Stimulated activated naive CD8-positive, alpha-beta T cell treated with anti-CD3 and anti-CD28 coated beads, Interleukin-15, amount 100 ng/mL, for 72 hours (primary cell): Measurements from ENCODE around the gene LONP2.
A peak's percentile ranks its signal among the peaks of the same experiment; 100 is the strongest.

Source experiments
- ATAC-seq: fragments of 150-1000 bp; cut with Tn5 transposase; 2 replicates; pipeline ENCODE4 v1.10.0; 2021; ENCODE audit warnings: mild to moderate bottlenecking, moderate library complexity
- DNase-seq, 2 donors: peaks; one replicate each; pipeline ENCODE4 v3.0.0; 2021 to 2022
- H3K27ac Mint-ChIP-seq, 2 donors: one replicate each; pipeline ENCODE4 v1.8.0; 2022; ENCODE audit warnings: mild to moderate bottlenecking in 2 of 2, mixed read lengths in 2 of 2, moderate library complexity in 2 of 2
- H3K27me3 Mint-ChIP-seq: one replicate; pipeline ENCODE4 v1.8.0; 2022; ENCODE audit warnings: mixed read lengths
- H3K4me1 Mint-ChIP-seq: one replicate; pipeline ENCODE4 v1.8.0; 2022; ENCODE audit warnings: mild to moderate bottlenecking, mixed read lengths
- H3K4me3 Mint-ChIP-seq, 2 donors: one replicate each; pipeline ENCODE4 v1.8.0; 2022; ENCODE audit warnings: mild to moderate bottlenecking in 2 of 2, mixed read lengths in 2 of 2, moderate library complexity in 1 of 2
- H3K9me3 Mint-ChIP-seq, 2 donors: one replicate each; pipeline ENCODE4 v1.8.0; 2022; ENCODE audit warnings: mixed read lengths in 2 of 2

Gene LONP2, protein sequence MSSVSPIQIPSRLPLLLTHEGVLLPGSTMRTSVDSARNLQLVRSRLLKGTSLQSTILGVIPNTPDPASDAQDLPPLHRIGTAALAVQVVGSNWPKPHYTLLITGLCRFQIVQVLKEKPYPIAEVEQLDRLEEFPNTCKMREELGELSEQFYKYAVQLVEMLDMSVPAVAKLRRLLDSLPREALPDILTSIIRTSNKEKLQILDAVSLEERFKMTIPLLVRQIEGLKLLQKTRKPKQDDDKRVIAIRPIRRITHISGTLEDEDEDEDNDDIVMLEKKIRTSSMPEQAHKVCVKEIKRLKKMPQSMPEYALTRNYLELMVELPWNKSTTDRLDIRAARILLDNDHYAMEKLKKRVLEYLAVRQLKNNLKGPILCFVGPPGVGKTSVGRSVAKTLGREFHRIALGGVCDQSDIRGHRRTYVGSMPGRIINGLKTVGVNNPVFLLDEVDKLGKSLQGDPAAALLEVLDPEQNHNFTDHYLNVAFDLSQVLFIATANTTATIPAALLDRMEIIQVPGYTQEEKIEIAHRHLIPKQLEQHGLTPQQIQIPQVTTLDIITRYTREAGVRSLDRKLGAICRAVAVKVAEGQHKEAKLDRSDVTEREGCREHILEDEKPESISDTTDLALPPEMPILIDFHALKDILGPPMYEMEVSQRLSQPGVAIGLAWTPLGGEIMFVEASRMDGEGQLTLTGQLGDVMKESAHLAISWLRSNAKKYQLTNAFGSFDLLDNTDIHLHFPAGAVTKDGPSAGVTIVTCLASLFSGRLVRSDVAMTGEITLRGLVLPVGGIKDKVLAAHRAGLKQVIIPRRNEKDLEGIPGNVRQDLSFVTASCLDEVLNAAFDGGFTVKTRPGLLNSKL

DNA sequence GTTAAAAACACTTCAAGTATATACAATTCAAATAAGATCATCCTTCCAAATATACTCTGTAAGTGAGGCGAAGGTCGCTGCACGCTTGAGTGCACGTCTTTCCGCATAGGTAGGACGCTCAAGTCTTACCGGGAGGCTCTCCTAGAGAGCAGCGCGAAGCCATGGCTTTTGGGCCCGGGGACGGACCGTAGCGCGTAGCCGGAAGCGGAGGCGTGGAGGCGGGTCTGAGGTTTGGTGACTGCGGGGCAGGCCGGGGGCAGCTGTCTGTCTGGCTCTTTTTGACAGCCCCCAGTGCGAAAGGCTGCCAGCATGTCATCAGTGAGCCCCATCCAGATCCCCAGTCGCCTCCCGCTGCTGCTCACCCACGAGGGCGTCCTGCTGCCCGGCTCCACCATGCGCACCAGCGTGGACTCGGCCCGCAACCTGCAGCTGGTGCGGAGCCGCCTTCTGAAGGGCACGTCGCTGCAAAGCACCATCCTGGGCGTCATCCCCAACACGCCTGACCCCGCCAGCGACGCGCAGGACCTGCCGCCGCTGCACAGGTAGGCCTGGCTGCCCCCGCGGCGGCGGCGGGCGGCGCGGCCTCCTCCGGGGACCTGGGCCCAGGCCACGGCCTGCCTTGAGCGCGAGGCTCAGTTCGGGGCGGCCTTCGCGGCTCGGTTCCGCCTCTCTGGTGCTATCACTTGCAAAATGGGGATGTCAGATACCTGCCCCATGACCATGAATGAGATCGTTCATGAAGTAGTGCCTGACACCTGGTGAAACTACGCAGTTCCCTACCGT, at the start of gene LONP2:
Gene LONP2 (plus strand): TSS at position 221 of the 783 bp plus-strand sequence. CDS start 89 bp downstream, at position 310.
- Mint-ChIP-seq H3K27me3 (no peaks in the 10 kb centered on the region), H3K9me3 (peaks cover 4 to 8% of the 10 kb centered on the region in 2 donors), H3K4me3 (peak within 1 kb of the TSS; percentile 92 to 99), H3K27ac (peak within 1 kb of the TSS; percentile 96 to 98), H3K4me1 (peaks cover 25% of the 10 kb centered on the region)
- peak; percentile 98 for ATAC-seq
- DNase-seq: peak; percentile 92 to 95

DNA sequence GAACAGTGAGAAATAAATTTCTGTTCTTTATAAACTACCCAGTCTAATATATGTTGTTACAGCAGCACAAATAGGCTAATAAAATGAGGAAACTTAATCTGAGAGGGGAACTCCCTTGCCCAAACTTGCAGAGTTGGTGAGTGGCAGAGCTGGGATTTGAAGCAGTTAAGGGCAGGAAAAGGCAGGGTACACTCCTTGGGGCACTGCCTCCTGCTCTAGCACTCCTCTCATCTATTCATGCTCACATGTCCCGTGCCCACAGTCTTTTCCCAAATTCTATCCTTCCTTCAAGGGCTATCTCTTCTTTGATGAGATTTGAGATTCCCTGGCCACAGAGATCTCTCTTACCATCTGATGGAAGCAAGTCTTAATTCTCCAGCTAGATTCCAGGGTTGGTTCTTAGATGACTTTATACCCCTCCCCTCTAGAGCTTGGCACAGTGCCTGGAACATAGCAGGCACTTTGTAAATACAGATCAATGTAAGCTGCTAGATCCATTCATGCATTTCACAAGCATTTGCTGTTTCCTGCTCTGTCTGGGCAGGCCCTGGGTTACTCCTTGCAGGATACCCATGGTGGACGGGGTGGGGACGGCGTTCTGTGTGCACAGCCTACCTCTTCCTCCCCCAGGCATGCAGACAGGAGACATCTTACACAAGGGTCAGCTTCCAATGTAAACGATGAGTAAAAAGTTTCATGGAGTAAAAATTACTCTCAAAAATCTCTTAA, 49.1 kb upstream of the LONP2 start:
- H3K27me3 Mint-ChIP-seq: no peaks in the 10 kb centered on the region
- ATAC-seq (no peak), DNase-seq (no peak)
- H3K4me3 Mint-ChIP-seq: no peak overlapping the region
- H3K27ac Mint-ChIP-seq: no peak overlapping the region
- no peaks in the 10 kb centered on the region for H3K4me1 Mint-ChIP-seq
- peaks cover 0 to 7% of the 10 kb centered on the region in 2 donors for H3K9me3 Mint-ChIP-seq

DNA sequence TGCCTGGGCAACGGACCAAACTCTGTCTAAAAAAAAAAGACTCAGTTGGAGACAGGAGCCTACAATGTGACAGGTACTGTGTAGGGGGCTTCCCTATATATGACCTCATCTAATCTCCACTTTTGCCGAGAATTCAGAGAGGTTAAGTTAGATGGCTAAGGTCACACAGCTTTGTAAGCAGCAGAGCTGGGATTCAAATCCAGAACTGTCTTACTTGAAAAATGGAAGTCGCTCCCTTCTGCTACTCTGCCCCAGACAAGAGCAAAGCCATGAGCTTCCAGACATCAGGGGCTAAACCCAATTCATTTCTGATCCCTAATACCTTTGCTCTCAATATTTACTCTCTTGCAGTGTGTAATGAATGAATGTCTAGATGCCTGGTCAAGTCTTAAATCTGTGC, 46.8 kb upstream of the LONP2 start:
- no peaks in the 10 kb centered on the region for H3K27me3 Mint-ChIP-seq
- H3K9me3 Mint-ChIP-seq: peaks cover 0 to 7% of the 10 kb centered on the region in 2 donors
- DNase-seq (no peak), ATAC-seq (no peak)
- H3K27ac Mint-ChIP-seq: no peak overlapping the region
- no peaks in the 10 kb centered on the region for H3K4me1 Mint-ChIP-seq
- no peak overlapping the region for H3K4me3 Mint-ChIP-seq

DNA sequence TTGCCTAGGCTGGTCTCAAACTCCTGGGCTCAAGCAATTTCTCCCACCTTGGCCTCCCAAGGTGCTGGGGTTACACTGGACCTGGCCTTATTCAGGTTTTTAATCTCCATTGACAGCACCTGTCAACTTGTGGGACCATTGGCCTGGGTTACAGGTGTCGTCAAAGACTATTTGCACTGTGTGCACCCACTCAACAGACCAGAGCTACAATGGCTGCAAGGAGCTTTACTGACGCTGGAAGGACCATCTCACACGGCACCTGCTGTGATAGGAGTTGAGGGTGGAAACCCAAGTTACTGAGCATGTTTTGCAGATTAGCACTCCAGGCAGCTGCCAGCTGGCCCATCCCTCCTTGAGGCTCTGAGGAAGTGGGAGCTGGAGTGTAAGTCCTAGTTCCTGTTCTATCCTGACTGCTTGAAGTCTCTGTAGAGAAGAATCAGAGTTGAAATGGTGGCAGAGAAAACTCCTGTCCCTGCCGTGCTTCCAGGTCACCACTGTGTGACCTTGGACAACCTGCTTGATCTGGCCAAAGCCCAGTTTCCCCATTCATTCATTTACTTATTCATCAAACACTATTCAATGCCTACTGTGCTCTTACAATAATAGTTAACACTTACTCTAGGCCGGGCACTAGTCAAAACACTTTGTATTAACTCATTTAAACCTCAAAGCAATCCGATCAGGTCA, 42.4 kb upstream of the LONP2 start:
- Mint-ChIP-seq H3K4me1 (no peaks in the 10 kb centered on the region), H3K27ac (peak overlapping the region in 1 of 2 donors; percentile 38), H3K27me3 (peaks cover 13% of the 10 kb centered on the region), H3K9me3 (peaks cover 0 to 7% of the 10 kb centered on the region in 2 donors), H3K4me3 (no peak overlapping the region)
- DNase-seq (no peak), ATAC-seq (no peak)

DNA sequence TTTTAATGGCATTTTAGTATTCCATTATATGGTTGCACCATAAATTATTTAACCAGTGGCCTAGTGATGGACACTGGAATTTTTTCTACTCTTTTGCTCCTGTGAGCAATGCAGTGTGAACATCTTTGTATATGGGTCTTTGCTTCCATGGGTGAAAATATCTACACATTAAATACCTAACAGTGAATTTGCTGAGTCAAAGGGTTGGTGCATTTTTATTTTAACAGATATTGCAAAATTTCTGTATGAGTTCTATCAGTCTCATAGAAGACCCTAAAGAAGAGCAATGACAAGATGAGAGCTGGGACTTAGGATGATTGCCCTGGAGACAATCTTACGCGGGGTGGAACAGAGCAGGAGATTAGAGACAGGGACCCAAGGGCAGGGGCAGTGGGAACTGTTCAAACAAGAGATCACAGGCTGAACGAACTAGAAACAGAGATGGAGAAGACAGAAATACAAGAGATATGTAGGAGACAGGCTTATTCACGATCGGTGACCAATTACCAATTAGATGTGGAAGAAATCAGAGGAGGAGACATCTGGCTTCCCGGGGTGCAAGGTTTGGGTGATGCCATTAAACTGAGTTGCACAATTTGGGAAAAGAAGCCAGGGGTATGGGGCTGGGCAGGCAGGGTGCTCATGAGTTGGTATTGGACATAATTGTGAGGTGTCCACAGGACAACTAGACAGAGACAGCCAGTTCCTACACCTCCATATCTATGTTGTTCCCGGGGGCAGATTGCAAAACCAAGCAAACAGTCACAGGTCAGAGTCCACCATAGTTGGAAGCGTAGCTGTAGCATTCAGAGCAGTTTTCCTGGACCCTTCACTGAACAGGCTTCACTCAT, 39.9 kb upstream of the LONP2 start:
- Mint-ChIP-seq H3K9me3 (no peaks in the 10 kb centered on the region), H3K4me1 (no peaks in the 10 kb centered on the region), H3K4me3 (no peak overlapping the region), H3K27ac (no peak overlapping the region), H3K27me3 (peaks cover 26% of the 10 kb centered on the region)
- ATAC-seq: no peak
- DNase-seq: no peak

DNA sequence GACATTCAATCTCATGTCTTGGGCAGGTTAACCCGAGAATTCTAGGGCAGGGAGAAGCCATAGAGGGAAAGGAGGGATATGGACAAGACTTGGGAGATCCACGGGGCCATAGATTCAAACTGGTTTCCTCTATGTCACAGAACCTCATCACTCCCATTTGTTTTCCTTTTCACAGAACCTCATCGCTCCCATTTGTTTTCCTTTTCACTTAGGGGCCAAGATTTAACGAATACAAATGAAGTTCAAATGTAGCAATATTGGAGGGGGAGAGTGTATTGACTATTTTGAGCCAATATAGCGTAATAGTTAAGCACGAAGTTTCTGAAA, 39.3 kb upstream of the LONP2 start:
- H3K9me3 Mint-ChIP-seq: no peaks in the 10 kb centered on the region
- peaks cover 26% of the 10 kb centered on the region for H3K27me3 Mint-ChIP-seq
- H3K27ac Mint-ChIP-seq: no peak overlapping the region
- no peak for ATAC-seq
- H3K4me3 Mint-ChIP-seq: no peak overlapping the region
- no peaks in the 10 kb centered on the region for H3K4me1 Mint-ChIP-seq
- no peak for DNase-seq

DNA sequence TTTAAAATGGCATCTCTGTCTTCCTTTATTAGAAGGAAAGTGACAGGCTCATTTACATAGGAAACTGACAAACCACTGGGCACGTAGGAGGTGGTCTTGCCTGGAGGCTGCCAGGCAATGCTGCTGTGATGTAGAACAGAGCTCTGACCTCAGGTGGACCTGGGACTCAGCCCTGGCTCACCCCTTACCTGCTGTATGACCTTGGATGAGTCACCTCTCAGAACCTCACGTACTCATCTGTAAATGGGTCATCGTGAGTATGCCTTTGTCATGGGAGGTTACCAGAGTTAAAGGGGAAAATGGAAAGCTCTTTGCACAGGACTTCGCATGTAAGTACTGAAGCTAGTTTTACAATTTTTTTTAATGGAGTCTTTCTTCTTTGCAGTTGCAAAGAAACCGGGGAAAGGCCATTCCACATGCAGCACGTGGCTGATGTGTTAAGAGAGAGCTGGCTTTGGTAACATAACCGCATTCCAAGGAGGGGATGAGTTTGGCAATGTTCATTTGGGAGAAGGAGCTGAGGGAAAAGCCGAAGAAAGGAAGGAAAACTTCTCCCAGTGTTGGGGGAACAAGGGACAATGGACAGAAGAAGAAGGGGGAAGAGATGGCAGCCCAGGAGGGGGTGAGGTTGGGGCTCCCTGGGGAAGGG, 37.4 kb upstream of the LONP2 start:
- Mint-ChIP-seq H3K27me3 (peaks cover 26% of the 10 kb centered on the region), H3K27ac (no peak overlapping the region), H3K9me3 (no peaks in the 10 kb centered on the region), H3K4me3 (no peak overlapping the region), H3K4me1 (no peaks in the 10 kb centered on the region)
- ATAC-seq (no peak), DNase-seq (no peak)

DNA sequence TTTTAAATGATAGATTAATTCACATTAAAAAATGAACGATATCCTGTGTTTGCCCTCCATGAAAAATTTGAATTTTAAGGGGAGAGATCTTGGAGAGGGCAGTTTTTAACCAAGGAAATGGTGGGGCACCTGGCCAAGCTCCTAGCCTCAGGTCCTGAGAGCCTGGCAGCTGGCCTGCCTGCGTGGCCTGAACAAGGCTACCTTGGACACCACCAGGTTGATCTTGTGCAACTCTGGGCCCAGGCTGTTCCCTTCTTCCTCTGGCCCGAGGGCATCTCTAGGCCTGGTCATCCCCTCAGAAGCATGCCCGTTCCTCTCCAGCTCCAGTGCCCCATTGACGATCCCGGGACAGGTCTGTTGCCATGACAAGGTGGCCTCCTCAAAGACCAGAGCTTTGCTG, 33.4 kb upstream of the LONP2 start:
- DNase-seq: no peak
- Mint-ChIP-seq H3K27me3 (peaks cover 25% of the 10 kb centered on the region), H3K4me3 (no peak overlapping the region), H3K4me1 (no peaks in the 10 kb centered on the region), H3K27ac (no peak overlapping the region), H3K9me3 (no peaks in the 10 kb centered on the region)
- ATAC-seq: no peak

DNA sequence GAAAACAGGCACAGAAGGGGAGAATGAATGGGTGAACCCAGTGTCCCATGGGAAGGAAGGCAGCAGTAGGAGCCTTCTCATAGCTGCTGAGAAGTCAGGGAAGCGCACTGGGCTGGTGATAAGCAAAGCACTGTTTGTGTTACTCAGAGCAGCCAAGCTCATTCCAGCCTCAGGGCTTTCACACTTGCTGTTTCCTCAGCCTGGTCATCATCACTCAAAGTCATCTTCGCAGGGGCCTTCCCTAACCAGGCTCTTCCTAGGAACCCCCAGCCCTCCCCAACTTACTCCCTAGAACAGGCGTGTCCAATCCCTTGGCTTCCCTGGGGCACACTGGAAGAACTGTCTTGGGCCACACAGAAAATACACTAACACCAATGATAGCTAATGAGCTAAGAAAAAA, 32.1 kb upstream of the LONP2 start:
- Mint-ChIP-seq H3K4me1 (no peaks in the 10 kb centered on the region), H3K27ac (no peak overlapping the region), H3K9me3 (no peaks in the 10 kb centered on the region), H3K4me3 (no peak overlapping the region), H3K27me3 (peaks cover 17% of the 10 kb centered on the region)
- no peak for ATAC-seq
- no peak for DNase-seq

DNA sequence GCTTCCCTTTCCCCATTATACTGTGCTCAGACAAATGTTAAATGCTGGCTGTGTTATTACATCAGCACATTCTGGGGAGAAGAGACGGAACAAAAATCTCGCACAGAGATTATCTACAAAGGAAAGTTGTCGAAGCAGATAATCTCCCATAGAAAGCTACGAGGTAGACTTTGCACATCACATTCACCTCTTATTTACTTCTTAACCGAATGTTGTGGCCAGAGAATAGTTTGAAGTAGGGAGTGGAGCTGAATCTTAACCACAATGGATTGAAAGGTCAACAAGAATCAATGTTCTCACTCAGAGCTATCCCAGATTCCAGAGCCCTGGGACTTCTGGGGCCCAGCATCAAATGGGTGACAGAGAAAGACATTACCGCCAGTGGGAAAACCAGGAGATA, 28.4 kb upstream of the LONP2 start:
- Mint-ChIP-seq H3K4me1 (no peaks in the 10 kb centered on the region), H3K27ac (no peak overlapping the region), H3K27me3 (peaks cover 7% of the 10 kb centered on the region), H3K9me3 (peaks cover 0 to 7% of the 10 kb centered on the region in 2 donors), H3K4me3 (no peak overlapping the region)
- DNase-seq: no peak
- no peak for ATAC-seq

DNA sequence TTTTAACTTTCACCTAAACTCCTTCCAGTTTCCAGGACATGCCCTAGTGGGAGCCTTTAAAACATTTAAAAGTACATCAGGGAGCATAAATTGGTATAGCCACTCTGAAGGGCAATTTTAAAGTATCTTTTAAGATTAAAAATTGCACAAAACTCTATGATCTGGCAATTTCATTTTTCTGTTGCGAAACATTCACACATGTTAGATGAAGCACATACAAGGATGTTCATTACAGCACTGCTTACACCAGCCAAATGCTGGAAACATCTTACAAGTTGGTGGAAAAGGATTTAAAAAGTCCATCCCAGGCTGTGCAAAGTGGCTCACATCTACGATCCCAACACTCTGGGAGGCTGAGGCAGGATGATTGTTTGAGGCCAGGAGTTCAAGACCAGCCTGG, 26.4 kb upstream of the LONP2 start:
- DNase-seq (no peak), ATAC-seq (no peak)
- Mint-ChIP-seq H3K27ac (no peak overlapping the region), H3K27me3 (peaks cover 7% of the 10 kb centered on the region), H3K4me3 (no peak overlapping the region), H3K9me3 (peaks cover 0 to 7% of the 10 kb centered on the region in 2 donors), H3K4me1 (no peaks in the 10 kb centered on the region)

DNA sequence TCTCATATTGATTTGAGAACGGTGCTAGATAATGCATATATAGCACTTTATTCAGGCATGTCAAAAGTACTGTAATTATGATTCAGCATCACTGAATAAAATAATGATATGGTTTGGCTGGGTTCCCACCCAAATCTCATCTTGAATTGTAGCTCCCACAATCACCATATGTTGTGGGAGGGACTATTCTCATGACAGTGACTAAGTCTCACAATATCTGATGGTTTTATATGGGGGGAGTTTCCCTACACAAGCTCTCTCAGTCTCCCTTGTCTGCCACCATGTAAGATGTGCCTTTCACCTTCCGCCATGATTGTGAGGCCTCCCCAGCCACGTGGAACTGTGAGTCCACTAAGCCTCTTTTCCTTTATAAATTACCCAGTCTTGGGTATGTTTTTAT, 25.6 kb upstream of the LONP2 start:
- ATAC-seq (no peak), DNase-seq (no peak)
- peaks cover 7% of the 10 kb centered on the region for H3K27me3 Mint-ChIP-seq
- no peak overlapping the region for H3K27ac Mint-ChIP-seq
- no peaks in the 10 kb centered on the region for H3K4me1 Mint-ChIP-seq
- H3K4me3 Mint-ChIP-seq: no peak overlapping the region
- peaks cover 0 to 7% of the 10 kb centered on the region in 2 donors for H3K9me3 Mint-ChIP-seq

DNA sequence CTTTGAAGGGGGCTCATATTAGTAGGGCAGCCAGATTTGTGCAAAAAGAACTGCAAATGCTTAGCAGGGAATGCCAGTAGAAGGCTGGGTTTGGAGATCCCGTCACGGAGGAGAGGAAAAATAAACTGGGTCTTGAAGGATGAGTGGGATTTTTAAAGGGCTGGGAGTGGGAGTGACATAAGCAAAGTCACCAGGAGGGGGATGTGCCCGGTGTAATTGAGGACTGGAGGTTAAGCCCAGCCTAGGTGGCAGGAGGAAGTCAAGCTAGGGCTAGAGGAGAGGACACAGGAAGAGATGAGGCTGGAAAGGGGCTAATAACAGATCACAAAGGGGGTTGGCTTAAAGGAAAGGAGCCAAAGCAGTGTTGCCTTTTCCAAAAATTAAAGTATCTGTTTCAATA, 23.2 kb upstream of the LONP2 start:
- H3K4me1 Mint-ChIP-seq: no peaks in the 10 kb centered on the region
- H3K4me3 Mint-ChIP-seq: no peak overlapping the region
- peak overlapping the region in 1 of 2 donors; percentile 88 for H3K27ac Mint-ChIP-seq
- ATAC-seq: no peak
- no peaks in the 10 kb centered on the region for H3K27me3 Mint-ChIP-seq
- H3K9me3 Mint-ChIP-seq: peaks cover 0 to 7% of the 10 kb centered on the region in 2 donors
- no peak for DNase-seq
